Fibroblast of skin of abdomen (primary cell): ENCODE data around the gene PBX3.

Experiments
- DNase-seq: peaks from one replicate; pipeline ENCODE4 v3.0.0-alpha.2; 2013

The PBX3 gene

GRCh38 chr9:125826850-125827249 lies 79.7 kb downstream of the PBX3 start:
- no peak for DNase-seq

DNA sequence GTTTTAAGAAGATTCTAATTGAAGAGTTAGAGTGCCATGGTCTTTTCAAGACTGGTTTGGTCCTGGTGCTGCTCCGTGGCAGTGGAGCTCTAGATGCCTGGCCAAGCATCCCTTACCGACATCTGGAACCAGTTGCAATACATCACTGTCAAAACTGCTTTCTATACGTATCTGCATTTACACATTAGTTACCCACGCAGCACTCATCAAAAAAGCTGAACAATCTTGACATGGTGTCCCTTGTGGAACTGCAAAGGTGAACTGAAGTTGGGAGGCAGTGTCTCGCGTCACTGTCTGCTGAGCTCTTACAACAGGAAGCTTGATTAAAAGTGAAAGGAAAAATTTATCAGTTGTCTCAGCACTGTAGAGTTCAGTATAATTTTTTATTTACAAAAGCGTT lies 82.6 kb downstream of the PBX3 start:
- DNase-seq: no peak

- DNase-seq: no peak
These were observed 83.9 kb downstream of the PBX3 start for GRCh38 chr9:125831054-125831453.

DNA sequence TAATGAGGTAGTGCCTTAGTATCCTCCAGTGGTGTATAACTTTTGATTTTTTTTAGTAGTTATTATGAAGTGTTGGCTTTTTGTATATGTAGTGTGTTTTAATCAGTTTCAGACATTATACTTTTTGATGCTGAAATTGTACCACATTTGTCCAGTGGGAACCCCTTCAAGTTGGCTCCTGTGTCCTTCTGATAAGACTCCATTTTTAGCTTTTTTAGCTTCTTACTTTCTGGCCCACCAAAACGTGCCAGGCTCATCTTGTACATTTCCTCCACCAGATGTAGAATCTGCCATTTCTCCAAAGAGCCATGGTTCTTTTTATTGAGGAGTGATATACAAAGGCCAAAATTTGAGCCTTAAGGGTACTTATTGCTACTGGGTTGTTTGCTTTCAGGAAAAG lies 84.4 kb downstream of the PBX3 start:
- no peak for DNase-seq

- DNase-seq: no peak
These were observed 88.5 kb downstream of the PBX3 start for GRCh38 chr9:125835655-125836054.

DNA sequence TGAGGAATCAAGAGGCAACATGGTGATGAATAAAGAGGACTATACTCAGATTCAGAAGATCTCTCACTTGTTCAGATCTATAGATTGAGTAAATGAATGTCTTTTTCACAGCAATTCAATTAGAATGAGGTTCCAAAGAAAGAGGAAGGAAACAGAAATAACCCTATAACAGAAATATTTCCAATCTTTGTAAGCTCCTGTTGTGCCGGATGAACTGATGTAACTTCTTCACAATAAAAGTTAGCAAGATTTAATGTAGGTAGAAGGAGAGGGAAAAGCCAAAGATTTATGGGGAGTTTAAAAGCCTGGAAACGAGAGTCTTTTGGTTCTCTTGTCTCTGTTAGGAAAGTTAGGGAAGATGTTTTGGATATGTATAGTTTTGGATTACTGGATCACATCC lies 92.1 kb downstream of the PBX3 start:
- DNase-seq: no peak

DNA sequence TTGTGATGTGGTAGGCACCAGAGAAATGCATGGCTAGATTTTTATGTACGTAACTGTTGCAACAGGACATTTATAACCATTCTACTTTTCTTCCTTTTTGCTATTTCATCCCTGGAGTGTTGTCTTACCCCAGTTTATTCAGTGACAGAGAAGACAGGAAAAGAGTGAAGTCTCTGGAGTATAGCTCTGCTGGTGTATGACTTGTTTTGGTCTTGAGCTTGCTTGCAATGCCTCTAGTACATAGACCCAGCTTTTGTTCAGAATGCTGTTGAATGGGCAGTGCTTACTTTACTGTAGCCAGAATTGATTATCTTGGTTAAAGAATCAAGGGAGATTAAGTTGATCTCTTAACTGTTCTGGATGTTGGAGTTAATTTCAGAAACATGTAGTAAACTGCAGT lies 94.3 kb downstream of the PBX3 start:
- no peak for DNase-seq

GRCh38 chr9:125842242-125842641 lies 95.1 kb downstream of the PBX3 start:
- DNase-seq: no peak

DNA sequence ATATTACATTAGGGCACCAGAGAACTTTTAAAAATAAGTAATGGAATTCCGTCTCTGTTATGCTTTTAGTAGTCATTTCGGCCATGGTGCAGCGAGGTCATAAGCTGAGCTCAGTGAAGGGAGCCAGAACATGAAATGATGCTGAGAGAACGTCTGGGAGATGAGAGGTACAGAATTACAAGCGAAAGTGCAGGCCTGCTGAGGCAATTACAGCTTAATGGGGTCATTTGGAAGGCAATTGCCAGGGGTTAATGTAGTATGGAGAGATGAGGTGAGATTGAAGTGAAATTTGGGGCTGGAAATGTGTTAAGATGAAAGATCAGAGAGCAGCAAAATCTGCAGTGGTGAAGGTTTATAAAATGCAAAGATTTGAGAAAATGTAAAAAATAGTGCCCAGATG lies 96.5 kb downstream of the PBX3 start:
- DNase-seq: no peak

DNA sequence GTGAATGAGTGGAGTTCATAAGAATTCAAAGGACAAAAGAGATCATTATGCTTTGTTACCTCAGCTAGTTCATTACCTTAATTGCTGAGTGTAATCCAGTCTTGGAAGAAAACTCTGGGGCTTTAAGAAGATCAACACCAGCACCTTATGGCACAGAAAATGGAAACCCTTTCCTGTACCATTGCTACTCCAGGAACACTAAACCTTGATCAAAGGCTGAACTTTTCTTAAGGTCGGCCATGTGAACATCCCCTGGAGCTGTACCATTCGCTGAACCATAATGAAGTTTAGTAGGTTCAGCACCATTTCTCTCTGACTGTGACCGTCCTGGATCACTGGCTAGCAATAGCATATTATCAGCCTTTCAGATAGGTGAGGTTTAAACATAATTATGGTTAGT lies 97.4 kb downstream of the PBX3 start:
- no peak for DNase-seq

DNA sequence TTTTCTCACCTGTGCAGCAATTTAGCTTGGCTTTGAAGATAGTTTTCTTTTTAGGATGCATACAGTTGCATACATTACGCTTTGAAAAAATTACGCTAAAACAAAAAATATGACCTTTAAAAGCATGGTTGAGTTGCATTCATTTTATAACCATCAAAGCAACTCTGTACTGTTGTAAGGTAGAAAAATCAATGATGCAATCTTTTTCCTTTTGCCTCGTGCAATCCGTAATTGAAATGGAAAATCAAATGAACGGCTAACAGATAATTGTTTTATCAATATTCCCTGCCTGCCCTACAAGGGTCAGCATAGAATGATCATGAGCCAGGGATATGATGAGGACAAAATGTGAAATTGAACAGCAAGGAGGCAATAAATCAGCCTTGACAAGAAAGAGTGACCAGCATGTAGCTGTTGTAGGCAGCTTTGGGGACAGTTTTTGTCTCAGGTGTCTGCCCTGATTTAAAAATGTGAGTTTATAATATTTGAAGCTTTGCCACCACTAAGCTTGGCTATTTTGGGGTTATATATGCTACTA lies 98.2 kb downstream of the PBX3 start:
- DNase-seq: no peak

GRCh38 chr9:125847735-125848134 lies 100.6 kb downstream of the PBX3 start:
- DNase-seq: no peak

- DNase-seq: no peak
These were observed 103.0 kb downstream of the PBX3 start for GRCh38 chr9:125850106-125850632.

DNA sequence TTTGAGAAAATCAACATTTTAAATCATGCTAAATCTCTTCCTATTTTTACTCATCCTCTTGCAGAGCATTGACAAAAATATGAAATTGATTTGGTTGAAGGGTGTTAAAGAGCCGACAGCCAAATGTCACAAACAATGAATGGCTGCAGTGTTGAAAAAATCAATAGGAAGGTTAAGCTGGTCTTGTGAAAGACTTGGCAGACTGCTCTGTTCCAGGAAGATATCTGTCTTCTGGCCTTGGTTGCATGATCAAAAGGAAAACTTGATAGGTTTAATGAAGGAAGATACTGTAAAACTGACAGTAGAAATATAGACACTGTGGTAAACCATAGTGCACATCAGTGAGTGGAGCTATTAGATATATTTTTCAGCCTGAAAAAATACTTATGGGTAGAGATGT lies 103.6 kb downstream of the PBX3 start:
- no peak for DNase-seq

- DNase-seq: no peak
These were observed 104.8 kb downstream of the PBX3 start for GRCh38 chr9:125851979-125852378.

DNA sequence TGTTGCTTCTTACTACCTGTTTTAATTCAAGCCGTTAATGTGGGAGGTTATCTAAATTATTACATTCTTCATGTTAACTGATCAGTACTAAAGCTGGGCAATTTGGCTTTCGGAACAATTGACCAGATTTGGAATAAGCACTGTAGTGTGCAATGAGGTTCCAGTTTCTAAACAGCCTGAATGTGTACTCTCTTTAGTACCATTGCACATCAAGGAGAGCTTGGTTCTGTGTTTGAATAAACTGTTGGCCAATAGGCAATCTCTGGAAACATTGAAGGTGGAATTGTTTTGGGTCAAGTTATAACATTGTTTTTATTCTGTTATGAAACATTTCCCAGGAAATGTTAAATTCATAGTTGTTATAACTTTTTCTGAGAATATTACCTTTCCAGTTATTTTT lies 105.2 kb downstream of the PBX3 start:
- DNase-seq: no peak

GRCh38 chr9:125854553-125855275 lies 107.5 kb downstream of the PBX3 start:
- no peak for DNase-seq

- no peak for DNase-seq
These were observed 109.2 kb downstream of the PBX3 start for GRCh38 chr9:125856331-125856730.

- DNase-seq: no peak
These were observed 114.4 kb downstream of the PBX3 start for GRCh38 chr9:125861405-125862058.

DNA sequence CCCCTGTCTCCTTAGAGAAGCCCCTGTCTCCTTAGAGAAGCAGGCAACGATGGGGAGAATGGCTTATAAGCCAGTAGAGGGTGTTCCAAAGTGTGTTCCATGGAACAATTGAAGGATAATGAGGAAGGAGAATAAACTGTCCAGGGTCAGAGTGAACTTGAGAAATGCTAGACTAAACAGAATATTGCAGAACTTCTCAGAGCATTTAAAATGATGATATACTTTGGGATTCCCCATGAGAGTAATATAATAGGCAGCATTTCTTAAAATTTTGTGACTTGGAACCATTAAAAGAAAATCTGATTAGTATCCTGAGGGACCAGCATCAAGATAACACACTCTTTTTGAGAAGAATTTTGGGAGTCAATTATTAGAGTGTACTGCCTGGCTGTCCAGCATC lies 116.8 kb downstream of the PBX3 start:
- no peak for DNase-seq

- DNase-seq: no peak
These were observed 120.7 kb downstream of the PBX3 start for GRCh38 chr9:125867751-125868415.

DNA sequence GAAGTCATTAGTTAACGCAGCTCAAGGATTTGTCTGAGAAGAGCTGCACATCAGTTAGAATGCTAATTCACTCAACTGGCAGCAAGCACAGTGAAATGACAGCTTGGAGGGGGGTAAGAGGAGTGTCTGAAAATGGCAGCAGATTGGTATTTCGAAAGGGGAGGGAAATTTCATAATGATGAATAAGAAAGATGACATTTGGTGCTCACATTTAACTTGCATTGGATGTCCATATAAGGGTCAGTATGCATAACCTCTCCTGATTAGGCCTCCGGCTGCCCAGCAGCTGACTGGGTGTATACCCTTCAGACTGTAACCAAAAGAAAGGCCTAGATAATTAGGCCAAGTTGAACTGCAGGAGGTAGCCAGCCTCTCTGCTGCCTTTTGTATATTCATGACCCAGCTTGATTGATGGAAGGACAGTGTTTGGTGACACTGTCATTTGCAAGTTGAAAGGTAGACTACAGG lies 131.0 kb downstream of the PBX3 start:
- peak; percentile 47 for DNase-seq

- no peak for DNase-seq
These were observed 133.9 kb downstream of the PBX3 start for GRCh38 chr9:125881042-125881441.
